ENCODE measurements around the gene NSUN3.

The NSUN3 gene

GRCh38 chr3:94173673-94174434 lies 111.0 kb downstream of the NSUN3 start:
- TF ChIP-seq POLR2AphosphoS5 (IDR thresholded peaks at IDR 0.05; ENCODE audit: low read depth, low read length) (no peak), POLR2A (IDR thresholded peaks at IDR 0.05; ENCODE audit: low read depth, low read length) (no peak), TAF1 (IDR thresholded peaks at IDR 0.05; ENCODE audit: borderline replicate concordance, low read depth, low read length) (no peak)
- no peak for FAIRE-seq
- DNase-seq (ENCODE audit: insufficient read length), result no peak

- TF ChIP-seq POLR2AphosphoS5 (IDR thresholded peaks at IDR 0.05; ENCODE audit: low read depth, low read length) (no peak), POLR2A (IDR thresholded peaks at IDR 0.05; ENCODE audit: low read depth, low read length) (no peak), TAF1 (IDR thresholded peaks at IDR 0.05; ENCODE audit: borderline replicate concordance, low read depth, low read length) (no peak)
- no peak for FAIRE-seq
- no peak for DNase-seq (ENCODE audit: insufficient read length)
Measured at GRCh38 chr3:94175677-94176076, 112.8 kb downstream of the NSUN3 start.

- DNase-seq (ENCODE audit: insufficient read length) (no peak), FAIRE-seq (no peak)
Measured at GRCh38 chr3:94176988-94177745, 114.3 kb downstream of the NSUN3 start.

More at GRCh38 chr3:94176988-94177745, 114.3 kb downstream of the NSUN3 start:
- TF ChIP-seq TAF1 (IDR thresholded peaks at IDR 0.05; ENCODE audit: borderline replicate concordance, low read depth, low read length), result no peak
